Measurements from ENCODE around the gene EME1.
"Not testable (repeated sequence)": the region's sequence is repeated elsewhere in the genome, so short reads cannot be mapped to it uniquely, and the experiment has no call there.

EME1 gene

DNA sequence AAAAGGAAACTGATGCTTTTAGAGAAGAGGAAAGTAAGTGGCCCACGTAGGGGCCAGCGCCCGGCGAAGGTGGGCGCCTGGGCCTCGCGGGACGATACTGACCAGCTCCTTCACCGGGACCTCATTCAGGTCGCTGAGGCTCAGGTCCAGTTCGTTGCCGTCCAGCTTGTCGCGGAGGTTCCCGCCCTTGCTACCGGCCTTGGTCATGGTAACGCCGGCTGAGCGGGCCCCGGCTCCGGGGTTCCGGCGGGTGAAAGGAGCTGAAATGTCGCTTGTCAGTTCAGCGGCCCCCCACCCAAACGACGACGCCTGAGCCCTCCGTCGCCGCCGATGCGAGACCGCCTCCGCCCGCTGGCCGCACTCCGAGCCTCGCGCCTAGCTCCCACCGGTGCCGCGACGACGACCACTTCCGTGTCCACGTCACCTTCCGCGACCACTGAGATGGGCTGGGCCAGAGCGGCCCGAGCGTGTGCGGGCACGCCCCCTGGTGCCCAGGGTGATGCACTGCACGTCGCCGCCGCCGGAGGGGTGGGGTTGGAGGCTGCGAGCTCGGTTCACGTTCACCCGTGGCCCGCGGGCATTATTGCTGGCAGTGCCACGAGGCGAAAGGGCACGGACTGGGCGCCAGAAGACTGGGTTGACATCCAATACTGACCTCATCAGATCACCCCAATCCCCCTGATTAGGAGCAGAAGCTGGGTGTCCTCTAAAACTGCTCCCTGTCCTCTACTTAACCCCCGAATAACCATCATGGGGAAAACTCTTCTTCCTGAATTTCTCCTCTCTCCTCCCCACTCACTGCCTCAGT, 24.3 kb downstream of the EME1 start, which contains the start of gene LRRC59:
Gene LRRC59 (minus strand): TSS at position 413 of the 808 bp plus-strand sequence. CDS start 206 bp downstream, at position 207.
- DNase-seq, result no peak

DNA sequence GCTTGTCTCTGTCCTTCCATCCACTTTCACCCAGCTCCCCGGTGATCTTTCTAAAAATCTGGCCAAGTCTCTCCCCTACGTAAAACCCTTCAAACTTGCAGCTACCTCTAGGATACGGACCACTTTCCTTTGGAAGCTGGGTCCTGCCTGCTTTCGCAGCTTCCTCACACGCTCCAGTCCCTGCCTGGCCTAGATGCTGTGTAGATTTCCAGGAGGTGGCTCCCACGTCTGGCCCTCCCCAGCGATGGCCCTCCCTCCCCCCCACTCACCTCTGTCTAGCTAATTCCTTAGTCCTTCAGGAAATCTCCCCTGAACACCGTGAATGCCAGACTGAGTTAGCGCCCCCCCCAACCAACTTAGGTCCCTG, 24.9 kb downstream of the EME1 start:
- no peak for DNase-seq

DNA sequence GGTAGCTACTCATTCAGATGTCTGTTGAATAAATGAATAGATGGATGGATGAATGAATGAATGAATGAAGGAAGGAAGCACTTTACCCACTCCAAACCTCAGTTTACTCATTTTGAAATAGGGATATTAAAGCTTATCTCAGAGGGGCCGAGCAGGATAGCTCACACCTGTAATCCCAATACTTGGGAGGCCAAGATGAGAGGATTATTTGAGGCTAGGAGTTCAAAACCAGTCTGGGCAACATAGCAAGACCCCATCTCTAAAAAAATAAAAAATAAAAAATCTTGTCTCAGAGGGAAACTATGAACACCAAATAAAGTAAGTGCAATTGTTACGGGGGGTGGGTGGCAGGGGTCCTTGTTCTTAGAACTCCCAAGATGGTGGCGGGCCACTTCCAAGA, 25.6 kb downstream of the EME1 start:
- not testable (repeated sequence) for DNase-seq

DNA sequence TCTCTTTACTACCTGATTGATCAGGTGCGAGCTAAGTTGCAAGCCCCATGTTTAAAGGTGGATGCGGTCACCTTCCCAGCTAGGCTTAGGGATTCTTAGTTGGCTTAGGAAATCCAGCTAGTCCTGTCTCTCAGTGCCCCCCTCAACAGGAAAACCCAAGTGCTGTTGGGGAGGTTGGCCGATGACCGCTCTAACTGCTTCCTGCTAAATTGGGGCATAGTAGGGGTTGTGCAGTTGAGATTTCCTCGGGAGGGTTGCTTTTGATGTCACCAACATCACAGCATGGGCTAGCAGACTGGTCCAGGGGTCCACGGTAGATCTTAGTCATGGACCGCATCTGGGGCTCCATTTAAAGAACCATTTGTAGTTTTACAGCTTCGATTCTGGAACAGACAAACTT, 26.6 kb downstream of the EME1 start:
- DNase-seq, result not testable (repeated sequence)

DNA sequence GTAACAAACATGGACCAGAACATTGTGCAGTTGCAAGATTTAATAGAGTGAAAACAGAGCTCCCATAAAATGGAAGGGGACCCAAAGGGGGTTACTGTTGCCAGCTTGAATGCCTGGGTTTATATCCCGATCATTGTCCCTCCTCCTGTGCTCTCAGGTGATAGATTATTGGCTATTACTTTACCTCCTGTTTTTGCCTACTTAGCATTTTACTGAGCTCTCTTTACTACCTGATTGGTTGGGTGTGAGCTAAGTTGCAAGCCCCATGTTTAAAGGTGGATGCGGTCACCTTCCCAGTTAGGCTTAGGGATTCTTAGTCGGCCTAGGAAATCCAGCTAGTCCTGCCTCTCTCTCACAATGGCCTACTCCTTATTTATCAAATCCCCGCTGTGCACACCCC, 32.3 kb downstream of the EME1 start:
- not testable (repeated sequence) for DNase-seq

DNA sequence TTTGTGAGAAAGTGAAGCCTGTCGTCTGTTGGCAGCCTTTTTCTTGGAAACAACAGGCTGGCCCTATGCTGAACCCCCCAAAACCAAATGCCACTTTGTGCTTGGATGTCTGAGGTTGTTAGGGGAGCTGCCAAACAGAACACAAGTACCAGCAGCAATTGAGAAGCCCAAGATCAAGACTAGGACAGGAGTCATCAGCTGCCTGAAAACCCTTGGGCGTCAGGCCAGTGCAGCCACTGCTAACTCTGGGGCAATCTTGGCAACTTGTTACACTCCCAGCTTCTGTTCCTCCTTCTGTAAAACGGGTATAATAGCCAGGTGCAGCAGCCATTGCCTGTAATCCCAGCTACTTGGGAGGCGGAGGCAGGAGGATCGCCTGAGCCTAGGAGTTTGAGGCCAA, 33.5 kb downstream of the EME1 start:
- no peak for DNase-seq

DNA sequence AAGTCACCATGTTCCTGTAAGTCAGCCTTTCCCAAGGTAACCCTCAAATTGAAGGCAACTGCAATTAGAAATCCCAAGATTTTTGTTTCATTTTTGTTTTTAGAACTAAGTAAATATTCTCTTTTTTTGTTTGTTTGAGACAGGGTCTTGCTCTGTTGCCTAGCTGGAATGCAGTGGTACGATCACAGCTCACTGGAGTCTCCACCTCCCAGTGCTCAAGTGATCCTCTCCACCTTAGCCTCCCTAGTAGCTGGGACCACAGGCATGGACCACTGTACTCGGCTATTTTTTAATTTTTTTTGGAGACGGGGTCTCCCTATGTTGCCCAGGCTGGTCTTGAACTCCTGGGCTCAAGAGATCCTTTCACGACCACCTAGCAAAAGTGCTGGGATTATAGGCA, 34.9 kb downstream of the EME1 start:
- no peak for DNase-seq

DNA sequence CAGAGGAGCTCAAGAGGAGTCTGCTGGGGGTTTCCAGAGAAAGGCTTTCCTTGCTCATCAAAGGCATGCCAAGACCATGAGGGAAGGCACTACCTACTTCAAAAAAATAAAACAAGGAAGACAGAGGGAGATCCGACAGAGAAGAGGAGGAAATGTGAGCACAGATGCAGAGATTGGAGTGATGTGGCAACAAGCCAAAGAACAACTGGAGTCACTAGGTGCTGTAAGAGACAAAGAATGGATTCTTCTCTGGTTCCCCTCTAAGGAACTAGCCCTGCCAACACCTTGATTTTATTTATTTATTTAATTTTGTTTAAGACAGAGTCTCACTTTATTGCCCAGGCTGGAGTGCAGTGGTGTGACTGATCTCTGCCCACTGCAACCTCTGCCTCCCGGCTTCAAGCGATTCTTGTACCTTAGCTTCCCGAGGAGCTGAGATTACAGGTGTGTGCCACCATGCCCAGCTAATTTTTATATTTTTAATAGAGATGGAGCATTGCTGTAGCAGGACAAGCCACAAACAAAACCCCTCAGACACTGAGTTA, 39.2 kb downstream of the EME1 start:
- DNase-seq, result no peak

DNA sequence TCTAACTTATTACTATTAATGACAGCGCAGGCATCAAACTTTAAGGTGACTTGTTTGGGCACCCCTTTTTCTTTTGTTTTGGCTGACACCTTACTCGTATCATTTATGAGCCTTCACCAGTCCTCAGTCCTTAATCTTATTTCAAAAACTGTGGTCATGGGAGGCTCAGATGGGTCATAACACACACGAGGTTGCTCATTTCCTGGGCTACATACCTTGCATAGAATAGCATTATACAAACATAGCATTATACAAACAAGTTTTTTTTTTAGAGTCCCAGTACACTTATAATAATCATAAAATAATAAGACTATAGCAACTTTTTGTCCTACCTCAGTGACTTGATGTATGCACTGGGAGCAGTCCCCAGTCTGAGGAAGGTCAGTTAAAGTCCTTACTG, 41.8 kb downstream of the EME1 start:
- no peak for DNase-seq

DNA sequence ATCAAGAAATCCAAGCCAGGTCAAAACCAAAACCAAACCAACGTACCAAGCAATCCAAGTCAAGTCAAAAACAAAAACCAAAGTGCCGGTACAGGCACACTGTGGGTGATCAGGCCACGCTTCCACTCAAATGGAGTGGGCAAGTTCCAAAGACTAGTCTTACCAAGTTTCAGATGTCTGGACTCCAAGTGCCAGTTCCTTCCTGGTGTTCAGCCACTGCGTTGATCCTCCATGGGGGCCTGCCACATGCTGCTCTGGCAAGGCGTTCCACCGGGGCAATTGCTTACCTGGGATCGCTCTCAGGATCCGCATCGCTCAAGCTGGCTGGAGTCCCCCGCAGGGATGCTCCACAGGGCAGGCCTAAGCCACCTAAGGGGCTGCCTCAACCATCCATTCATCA, 46.5 kb downstream of the EME1 start:
- not testable (repeated sequence) for DNase-seq

DNA sequence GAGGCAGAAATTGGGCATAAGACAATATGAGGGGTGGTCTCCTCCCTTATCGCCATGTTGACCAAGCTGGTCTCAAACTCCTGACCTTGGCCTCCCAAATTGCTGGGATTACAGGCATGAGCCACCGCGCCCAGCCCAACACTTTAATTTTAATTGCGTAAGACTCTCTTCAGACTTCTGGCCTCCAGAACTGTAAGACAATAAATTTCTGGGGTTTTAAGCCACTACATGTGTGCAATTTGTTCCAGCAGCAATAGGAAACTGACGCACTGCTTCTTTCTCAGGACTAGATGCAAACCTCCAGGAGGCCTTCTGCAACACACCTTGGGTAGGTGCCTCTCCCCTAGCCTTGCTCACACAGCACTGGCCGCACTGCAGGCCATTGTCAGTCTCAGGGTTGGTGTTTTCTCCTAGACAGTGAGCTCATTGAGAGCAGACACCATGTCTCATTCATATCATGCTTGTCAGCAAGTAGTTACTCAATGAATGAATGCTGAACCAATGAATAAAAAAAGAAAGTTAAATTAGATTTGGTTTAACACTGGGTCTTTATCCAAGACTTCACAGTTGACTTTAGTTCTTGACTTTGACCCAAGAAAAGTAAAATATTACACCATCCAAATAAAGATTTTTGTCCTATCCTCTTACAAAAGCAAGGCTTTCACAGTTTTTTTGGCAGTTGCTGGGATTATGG, 47.5 kb downstream of the EME1 start:
- no peak for DNase-seq

DNA sequence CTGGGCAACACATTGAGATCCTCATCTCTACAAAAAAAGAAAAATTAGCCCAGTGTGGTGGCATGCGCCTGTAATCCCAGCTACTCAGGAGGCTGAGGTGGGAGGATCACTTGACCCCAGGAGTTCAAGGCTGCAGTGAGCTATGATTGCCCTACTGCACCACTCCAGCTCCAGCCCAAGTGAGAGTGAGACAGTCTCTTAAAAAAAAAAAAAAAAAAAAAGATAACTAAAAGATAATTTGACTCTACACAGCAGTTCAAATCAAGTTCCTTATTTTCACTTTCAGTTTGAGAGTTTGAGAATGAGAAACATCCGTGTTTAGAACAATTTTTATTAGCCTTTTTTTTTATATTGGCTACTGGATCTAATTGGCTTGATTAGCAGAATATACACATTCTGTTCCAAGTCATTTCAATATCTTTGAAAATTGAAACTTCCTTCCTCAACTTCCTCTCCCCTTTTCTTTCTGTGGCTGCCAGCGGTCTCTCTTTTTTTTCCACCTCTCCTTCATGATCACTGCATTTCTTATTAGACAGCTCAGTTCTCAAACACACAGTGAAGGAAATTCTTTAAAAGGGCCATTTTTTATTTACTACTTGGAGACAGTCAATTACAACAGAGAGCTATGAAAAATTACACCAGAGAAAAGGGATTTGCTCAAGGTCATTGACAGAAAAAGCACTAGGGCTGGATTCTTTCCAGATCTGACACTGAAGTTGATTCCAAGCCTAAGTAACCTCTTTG, 48.5 kb downstream of the EME1 start:
- no peak for DNase-seq

DNA sequence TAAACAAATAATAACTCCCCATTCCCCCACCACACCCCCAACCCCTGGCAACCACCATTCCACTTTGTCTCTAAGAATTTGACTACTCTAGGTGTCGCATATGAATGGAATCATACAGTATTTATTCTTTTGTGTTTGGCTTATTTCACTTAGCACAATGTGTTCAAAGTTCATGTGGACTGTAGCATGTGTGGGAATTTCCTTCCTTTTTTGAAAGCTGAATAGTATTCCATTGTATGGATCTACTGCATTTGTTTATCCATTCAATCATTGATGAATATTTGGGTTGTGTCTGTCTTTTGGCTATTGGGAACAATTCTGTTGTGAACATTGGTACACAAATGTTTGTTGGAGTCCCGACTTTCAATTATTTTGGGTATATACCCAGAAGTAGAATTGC, 49.7 kb downstream of the EME1 start:
- no peak for DNase-seq

DNA sequence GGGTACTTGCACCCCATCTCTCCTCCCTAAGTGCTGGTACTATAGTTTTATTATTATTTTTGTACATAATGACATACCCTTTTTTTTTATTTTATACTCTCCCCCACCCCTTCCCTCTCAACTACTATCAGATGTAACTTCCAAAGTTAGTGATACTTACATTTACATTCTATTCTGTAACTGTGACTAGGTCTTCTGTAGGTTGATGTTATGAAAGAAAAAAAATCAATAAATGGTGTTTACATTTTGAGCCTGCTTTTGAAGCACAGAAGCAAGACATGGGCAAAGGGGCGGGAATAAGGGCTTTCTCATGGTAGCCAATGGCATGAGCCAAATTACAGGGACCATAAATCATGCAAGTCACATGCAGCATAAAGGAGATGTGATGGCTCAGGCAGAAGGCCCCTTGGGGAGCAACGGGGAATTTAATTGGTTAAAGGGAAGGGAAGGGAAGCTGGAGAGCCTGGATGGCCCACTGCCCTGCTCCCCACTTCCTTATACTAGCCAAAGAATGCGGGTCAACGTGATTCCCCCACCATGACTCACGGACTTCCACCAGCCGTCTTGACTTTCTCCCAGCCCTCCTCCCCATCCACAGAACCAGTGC, 50.6 kb downstream of the EME1 start:
- no peak for DNase-seq

DNA sequence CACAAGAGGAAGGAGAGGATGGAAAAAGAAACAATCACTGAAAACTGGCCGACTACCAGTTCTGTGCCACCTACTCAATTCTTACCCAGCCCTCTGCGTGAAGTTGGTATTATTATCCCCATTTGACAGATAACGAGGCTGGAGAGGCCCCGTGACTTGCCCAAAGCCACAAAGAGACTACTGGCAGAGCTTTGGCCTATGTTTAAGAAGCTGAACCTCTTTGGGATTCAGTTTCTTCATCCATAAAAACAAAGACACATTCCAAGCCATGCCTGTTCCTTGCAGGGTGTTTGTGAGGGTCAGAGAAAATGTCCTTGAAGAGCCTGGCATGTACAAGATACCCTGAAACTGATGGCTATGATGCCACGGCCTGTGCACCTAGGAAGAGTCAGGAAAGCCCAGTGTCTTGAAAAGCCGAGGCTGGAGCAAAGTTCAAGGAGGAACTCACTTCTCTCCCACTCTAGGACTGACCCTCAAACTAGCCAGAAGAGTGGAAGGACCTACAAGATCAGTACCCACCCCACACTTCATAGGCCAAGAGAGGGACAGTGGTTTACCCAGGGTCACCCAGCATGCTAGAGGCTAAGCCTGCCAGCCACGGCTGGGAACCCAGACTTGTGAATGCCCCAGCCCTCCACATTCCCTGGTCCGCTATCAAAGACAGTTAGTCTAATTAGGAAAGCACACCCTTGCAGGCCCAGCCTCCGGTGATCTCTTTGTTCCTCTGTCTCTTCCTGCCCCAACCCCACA, 51.4 kb downstream of the EME1 start:
- no peak for DNase-seq

DNA sequence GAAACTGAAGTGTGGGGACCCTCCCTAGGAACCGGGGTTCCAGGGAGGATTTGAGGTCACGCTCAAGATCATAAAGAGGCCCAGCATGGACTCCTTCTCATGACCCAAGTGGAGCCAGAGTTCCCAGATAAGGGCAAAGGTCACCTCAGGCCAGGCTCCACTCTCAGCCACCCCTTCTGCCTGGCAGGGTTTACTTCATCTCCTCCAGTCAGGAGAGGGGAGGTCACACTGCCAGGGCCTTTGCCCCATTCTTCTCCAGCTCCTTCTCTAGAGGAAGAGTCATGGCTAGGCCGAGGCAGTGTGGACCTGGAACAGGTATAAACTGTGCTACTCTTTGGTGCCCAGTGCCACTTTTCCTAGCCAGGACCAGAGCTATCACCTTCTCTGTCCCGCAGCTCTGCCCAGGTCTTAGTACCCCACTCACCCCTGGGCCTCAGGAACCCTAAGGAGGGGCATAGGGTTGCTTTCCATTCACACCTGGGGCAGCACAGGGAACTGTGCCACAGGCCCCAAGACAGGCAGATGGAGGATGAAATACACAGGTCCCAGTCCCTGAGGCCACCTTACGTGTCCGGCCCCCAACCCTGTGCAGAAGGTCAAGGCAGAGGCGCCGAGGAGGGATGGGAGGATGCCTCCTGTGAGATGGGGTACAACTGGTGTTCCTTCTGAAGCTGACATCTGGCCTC, 52.1 kb downstream of the EME1 start:
- DNase-seq, result no peak

DNA sequence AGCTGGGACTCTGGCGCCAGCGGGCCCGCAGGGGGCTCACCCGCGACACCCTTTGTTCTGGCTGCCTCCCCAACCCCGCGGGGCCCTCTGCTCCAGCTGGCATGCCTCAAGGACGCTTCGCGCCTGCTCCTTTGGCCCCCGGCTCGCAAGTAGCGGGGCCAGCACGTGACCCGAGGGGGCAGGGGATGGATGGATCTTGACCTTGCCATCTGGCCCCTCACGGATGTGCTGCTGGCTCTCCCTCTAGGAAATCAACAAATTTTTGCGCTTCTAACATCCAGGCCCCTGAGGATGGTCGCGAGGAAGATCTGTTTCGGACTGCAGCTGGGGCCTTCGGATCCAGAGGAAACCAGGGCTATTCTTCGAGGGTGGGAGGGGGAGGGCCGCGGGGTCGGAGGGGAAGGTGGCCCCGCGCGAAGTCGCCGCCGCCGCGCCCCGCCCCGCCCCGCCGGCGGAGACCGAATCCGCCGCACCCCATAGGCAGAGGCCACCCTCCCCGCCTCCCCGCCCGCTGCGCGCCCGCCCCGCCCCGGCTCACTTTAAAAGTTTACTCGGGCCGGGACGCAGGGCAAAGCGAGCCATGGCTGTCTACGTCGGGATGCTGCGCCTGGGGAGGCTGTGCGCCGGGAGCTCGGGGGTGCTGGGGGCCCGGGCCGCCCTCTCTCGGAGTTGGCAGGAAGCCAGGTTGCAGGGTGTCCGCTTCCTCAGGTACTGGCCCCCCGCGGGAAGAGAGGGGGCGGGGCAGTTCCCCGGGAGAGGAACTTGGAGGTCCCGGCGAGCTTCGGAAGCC, 52.8 kb downstream of the EME1 start, which contains the start of gene ACSF2:
Gene ACSF2 (plus strand): TSS at position 537 of the 790 bp plus-strand sequence. CDS start 44 bp downstream, at position 581.
- no peak for DNase-seq

DNA sequence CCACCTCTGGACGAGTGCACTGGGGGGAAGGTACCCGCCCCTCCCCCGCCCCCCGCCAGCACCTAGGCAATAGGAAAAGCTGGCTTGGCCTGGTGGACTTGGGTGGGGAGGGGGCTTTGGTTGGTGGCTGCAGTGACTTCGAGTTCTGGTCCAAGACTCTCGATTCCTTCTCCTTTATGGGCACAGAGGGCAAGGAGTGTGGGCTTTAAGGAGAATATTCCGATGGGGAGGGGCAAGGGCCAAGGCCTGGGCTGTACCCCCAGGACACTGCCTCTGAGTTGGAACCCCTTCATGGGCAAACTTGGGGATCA, 53.4 kb downstream of the EME1 start:
- no peak for DNase-seq

DNA sequence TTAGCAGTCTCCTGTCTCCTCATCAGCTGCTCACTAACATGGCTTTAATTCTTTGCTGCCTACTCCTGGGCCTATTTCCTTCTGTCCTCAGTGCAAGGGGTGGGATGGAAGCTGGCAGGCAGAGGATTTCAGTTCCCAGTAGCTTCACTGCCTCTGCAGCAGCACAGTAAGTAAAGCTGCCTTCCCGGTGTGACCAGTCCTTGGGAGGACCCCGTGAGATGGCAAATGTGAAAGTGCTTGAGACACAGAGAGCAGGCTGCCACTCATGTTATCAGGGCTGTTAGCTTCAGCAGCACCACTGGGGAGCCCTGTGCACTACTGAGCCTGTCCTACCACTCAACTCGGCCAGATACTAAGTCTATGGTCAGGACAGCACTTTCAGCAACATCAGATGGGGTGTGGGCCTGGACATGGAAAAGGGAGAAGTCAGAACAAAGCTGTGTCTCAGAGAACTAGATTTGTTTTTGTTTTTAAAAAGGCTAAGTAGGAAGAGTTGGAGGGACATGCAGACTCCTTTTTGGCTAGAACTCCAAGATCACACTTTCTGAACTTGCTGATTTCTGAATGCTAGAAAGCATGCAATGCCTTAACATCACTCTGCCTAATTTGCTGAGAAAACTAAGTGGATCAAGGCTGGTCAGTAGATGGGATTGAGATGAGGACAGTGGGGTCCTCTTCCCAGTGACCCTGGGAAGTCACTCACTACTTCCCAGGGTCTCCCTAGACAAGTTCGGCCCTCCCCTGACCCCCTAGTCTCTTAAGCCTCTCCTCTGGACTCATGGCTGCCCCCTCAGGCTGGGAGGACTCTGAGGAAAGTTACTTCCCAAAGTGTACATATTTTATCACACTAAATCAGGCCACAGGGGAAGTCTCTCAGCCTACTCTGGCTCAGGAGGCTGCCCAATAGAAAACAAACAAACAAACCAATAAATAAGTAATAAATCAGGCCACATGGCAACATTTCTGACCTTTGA, 54.1 kb downstream of the EME1 start:
- no peak for DNase-seq

DNA sequence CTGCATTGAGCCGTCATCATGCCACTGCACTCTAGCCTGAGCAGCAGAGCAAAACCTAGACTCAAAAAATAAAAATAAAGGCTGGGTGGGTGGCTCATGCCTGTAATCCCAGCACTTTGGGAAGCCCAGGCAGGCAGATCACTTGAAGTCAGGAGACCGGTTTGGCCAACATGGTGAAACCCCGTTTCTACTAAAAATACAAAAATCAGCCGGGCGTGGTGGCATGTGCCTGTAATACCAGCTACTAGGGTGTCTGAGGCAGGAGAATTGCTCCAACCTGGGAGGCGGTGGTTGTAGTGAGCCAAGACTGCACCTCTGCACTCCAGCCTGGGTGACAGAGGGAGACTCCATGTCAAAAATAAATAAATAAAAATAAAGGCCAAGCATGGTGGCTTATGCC, 55.1 kb downstream of the EME1 start:
- not testable (repeated sequence) for DNase-seq
